Liver (tissue), 9 donors: ENCODE data around the gene TMEM231. TPM values are rescaled to one million over a fixed set of nuclear protein-coding genes. Genes with fewer than 3 reads are reported as not detected.

Experiments
- DNase-seq: peaks from one replicate; pipeline ENCODE4 v3.0.0-alpha.2; 2017; ENCODE audit warnings: low spot score
- H3K27ac ChIP-seq, 2 donors: one replicate each; pipeline ENCODE4 v1.7.0; 2013; ENCODE audit warnings: inconsistent platforms in 2 of 2, low read length in 2 of 2, control low read depth in 1 of 2, low read depth in 1 of 2, mild to moderate bottlenecking in 1 of 2
- H3K27me3 ChIP-seq, 4 donors: one replicate each; pipeline versions ENCODE4 v1.6.1 to v1.7.0; 2013; ENCODE audit warnings: low read length in 3 of 4, inconsistent platforms in 1 of 4, mild to moderate bottlenecking in 1 of 4, moderate library complexity in 1 of 4; ENCODE audit not compliant: control insufficient read depth in 4 of 4, insufficient read depth in 4 of 4
- H3K36me3 ChIP-seq, 4 donors: one replicate each; pipeline versions ENCODE4 v1.6.1 to v1.7.0; 2013; ENCODE audit warnings: low read length in 3 of 4, mild to moderate bottlenecking in 3 of 4, low read depth in 1 of 4, moderate library complexity in 1 of 4; ENCODE audit not compliant: control insufficient read depth in 4 of 4, insufficient read depth in 3 of 4
- H3K4me1 ChIP-seq, 4 donors: one replicate each; pipeline versions ENCODE4 v1.6.1 to v1.7.0; 2013; ENCODE audit warnings: low read length in 3 of 4, mild to moderate bottlenecking in 3 of 4, moderate library complexity in 1 of 4; ENCODE audit not compliant: control insufficient read depth in 4 of 4, insufficient read depth in 4 of 4
- H3K4me3 ChIP-seq, 3 donors: one replicate each; pipeline versions ENCODE4 v1.6.1 to v1.7.0; 2013; ENCODE audit warnings: low read length in 3 of 3, control low read depth in 1 of 3, low read depth in 1 of 3, mild to moderate bottlenecking in 1 of 3
- H3K9ac ChIP-seq, 2 donors: one replicate each; pipeline ENCODE4 v1.7.0; 2013; ENCODE audit warnings: low read length in 2 of 2, mild to moderate bottlenecking in 2 of 2, moderate library complexity in 2 of 2, control low read depth in 1 of 2, low read depth in 1 of 2
- H3K9me3 ChIP-seq, 4 donors: one replicate each; pipeline versions ENCODE4 v1.6.1 to v1.7.0; 2013; ENCODE audit warnings: low read length in 3 of 4; ENCODE audit not compliant: control insufficient read depth in 4 of 4
- EGR1 ChIP-seq, 2 donors: IDR thresholded peaks; 2 replicates each; pipeline ENCODE4 v1.6.1; 2016 to 2018; ENCODE audit warnings: antibody characterized with exemption in 2 of 2, low read depth in 2 of 2
- FOXA1 ChIP-seq: IDR thresholded peaks from 2 replicates; pipeline ENCODE4 v1.6.1; 2016; ENCODE audit warnings: antibody characterized with exemption
- FOXA2 ChIP-seq: IDR thresholded peaks from 2 replicates; pipeline ENCODE4 v1.6.1; 2016; ENCODE audit warnings: antibody characterized with exemption
- GABPA ChIP-seq, 2 donors: IDR thresholded peaks in 1 of 2; conservative IDR thresholded peaks in 1 of 2; 2 replicates each; pipeline ENCODE4 v1.6.1; 2016; ENCODE audit warnings: antibody characterized with exemption in 2 of 2, mild to moderate bottlenecking in 1 of 2, moderate library complexity in 1 of 2
- HNF4A ChIP-seq, 2 donors: conservative IDR thresholded peaks; 2 replicates each; pipeline ENCODE4 v1.6.1; 2016; ENCODE audit warnings: antibody characterized with exemption in 2 of 2, mild to moderate bottlenecking in 2 of 2
- HNF4G ChIP-seq: IDR thresholded peaks from 2 replicates; pipeline ENCODE4 v1.6.1; 2016; ENCODE audit warnings: antibody characterized with exemption
- JUND ChIP-seq, 2 donors: IDR thresholded peaks; 2 replicates each; pipeline ENCODE4 v1.6.1; 2016; ENCODE audit warnings: antibody characterized with exemption in 2 of 2
- MAX ChIP-seq: IDR thresholded peaks from 2 replicates; pipeline ENCODE4 v1.6.1; 2016; ENCODE audit warnings: antibody characterized with exemption
- RXRA ChIP-seq, 2 donors: IDR thresholded peaks; 2 replicates each; pipeline ENCODE4 v1.6.1; 2017 to 2018; ENCODE audit warnings: antibody characterized with exemption in 2 of 2, mild to moderate bottlenecking in 1 of 2
- TAF1 ChIP-seq: conservative IDR thresholded peaks from 2 replicates; pipeline ENCODE4 v1.6.1; 2016; ENCODE audit warnings: antibody characterized with exemption, mild to moderate bottlenecking
- YY1 ChIP-seq: IDR thresholded peaks from 2 replicates; pipeline ENCODE4 v1.6.1; 2016; ENCODE audit warnings: antibody characterized with exemption, mild to moderate bottlenecking
- WGBS: extraction: QIAGEN DNeasy Blood & Tissue Kit; methylation state at CpG from one replicate; pipeline ENCODE4 v1.1.7; 2013; 5-methylcytosine and 5-hydroxymethylcytosine counted together
- polyA plus RNA-seq, 2 donors: library from polyadenylated mRNA; stranded (reverse) in 1 of 2; unstranded in 1 of 2; fragments of 200-250 nt in 1 of 2; fragments of >200 nt in 1 of 2; fragmentation: Nextera tagmentation in 1 of 2; extraction: Ambion mirVana in 1 of 2; gene quantifications; one replicate each; pipeline versions ENCODE4 v1.2.1 to v1.2.3, GENCODE V29; 2013 to 2015
- total RNA-seq, 2 donors: library from RNA; depleted of rRNA; stranded (reverse); fragments of >200 nt; gene quantifications; one replicate each; pipeline ENCODE4 v1.2.3, GENCODE V29; 2014
- TF ChIP-seq, protein P1 (sequence below): IDR thresholded peaks from 2 replicates; pipeline ENCODE4 v1.6.1; 2016; ENCODE audit warnings: antibody characterized with exemption, mild to moderate bottlenecking
- TF ChIP-seq, protein P2 (sequence below): fragments of 150-350 bp; IDR thresholded peaks from 2 replicates; pipeline ENCODE4 v1.5.1; 2017; ENCODE audit warnings: improper control_type of control experiment, low read depth, low read length; ENCODE audit not compliant: missing input control
- TF ChIP-seq, protein P3 (sequence below): IDR thresholded peaks from 2 replicates; pipeline ENCODE4 v1.6.1; 2016; ENCODE audit warnings: antibody characterized with exemption
- TF ChIP-seq, protein P4 (sequence below): IDR thresholded peaks from 2 replicates; pipeline ENCODE4 v1.6.1; 2016; ENCODE audit warnings: antibody characterized with exemption
- donor health status: healthy.
- donor health status: healthy.
- donor health status: healthy.
- donor health status: healthy.
- donor health status: healthy.

Gene TMEM231
- total and polyA plus RNA-seq, 4 donors, result 0.60 to 2.1 (median 2.0) TPM

DNA sequence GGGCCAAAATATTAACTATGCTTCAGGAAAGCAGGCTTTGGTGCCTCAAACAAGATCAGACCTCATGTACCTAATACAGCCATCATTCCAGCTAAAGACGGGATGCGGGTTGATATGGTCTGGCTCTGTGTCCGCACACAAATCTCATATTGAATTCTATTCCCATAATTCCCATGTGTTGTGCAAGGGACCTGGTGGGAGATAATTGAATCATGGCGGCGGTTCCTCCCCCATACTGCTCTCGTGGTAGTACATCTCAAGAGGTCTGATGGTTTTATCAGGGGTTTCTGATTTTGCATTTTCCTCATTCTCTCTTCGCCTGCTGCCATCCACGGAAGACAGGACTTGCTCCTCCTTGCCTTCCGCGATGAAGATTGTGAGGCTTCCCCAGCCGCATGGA is 41.8 kb downstream of the TMEM231 start:
- WGBS, result 96% methylated on average over 11 of the region's 11 CpGs
- H3K27me3 ChIP-seq, result no peaks in the 10 kb centered on the region
- no peak for DNase-seq
- no peaks in the 10 kb centered on the region for H3K36me3 ChIP-seq
- no peak overlapping the region for H3K4me3 ChIP-seq
- no peak overlapping the region for H3K27ac ChIP-seq
- H3K4me1 ChIP-seq, result peaks cover 0 to 8% (median 1%) of the 10 kb centered on the region in 4 donors
- H3K9ac ChIP-seq, result no peak overlapping the region
- H3K9me3 ChIP-seq, result no peaks in the 10 kb centered on the region
- TF ChIP-seq, protein P1, sequence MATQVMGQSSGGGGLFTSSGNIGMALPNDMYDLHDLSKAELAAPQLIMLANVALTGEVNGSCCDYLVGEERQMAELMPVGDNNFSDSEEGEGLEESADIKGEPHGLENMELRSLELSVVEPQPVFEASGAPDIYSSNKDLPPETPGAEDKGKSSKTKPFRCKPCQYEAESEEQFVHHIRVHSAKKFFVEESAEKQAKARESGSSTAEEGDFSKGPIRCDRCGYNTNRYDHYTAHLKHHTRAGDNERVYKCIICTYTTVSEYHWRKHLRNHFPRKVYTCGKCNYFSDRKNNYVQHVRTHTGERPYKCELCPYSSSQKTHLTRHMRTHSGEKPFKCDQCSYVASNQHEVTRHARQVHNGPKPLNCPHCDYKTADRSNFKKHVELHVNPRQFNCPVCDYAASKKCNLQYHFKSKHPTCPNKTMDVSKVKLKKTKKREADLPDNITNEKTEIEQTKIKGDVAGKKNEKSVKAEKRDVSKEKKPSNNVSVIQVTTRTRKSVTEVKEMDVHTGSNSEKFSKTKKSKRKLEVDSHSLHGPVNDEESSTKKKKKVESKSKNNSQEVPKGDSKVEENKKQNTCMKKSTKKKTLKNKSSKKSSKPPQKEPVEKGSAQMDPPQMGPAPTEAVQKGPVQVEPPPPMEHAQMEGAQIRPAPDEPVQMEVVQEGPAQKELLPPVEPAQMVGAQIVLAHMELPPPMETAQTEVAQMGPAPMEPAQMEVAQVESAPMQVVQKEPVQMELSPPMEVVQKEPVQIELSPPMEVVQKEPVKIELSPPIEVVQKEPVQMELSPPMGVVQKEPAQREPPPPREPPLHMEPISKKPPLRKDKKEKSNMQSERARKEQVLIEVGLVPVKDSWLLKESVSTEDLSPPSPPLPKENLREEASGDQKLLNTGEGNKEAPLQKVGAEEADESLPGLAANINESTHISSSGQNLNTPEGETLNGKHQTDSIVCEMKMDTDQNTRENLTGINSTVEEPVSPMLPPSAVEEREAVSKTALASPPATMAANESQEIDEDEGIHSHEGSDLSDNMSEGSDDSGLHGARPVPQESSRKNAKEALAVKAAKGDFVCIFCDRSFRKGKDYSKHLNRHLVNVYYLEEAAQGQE, result no peak
- no peak for TF ChIP-seq EGR1 (IDR thresholded peaks at IDR 0.05; ENCODE audit: low read depth in 2 of 2)
- TF ChIP-seq GABPA (IDR thresholded peaks at IDR 0.05 in 1 of 2, conservative IDR thresholded peaks at IDR 0.05 in 1 of 2), result no peak
- no peak for TF ChIP-seq HNF4G
- TF ChIP-seq RXRA (IDR thresholded peaks at IDR 0.05), result no peak
- TF ChIP-seq MAX, result no peak
- TF ChIP-seq TAF1, result no peak
- TF ChIP-seq, protein P2, sequence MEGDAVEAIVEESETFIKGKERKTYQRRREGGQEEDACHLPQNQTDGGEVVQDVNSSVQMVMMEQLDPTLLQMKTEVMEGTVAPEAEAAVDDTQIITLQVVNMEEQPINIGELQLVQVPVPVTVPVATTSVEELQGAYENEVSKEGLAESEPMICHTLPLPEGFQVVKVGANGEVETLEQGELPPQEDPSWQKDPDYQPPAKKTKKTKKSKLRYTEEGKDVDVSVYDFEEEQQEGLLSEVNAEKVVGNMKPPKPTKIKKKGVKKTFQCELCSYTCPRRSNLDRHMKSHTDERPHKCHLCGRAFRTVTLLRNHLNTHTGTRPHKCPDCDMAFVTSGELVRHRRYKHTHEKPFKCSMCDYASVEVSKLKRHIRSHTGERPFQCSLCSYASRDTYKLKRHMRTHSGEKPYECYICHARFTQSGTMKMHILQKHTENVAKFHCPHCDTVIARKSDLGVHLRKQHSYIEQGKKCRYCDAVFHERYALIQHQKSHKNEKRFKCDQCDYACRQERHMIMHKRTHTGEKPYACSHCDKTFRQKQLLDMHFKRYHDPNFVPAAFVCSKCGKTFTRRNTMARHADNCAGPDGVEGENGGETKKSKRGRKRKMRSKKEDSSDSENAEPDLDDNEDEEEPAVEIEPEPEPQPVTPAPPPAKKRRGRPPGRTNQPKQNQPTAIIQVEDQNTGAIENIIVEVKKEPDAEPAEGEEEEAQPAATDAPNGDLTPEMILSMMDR, result no peak

DNA sequence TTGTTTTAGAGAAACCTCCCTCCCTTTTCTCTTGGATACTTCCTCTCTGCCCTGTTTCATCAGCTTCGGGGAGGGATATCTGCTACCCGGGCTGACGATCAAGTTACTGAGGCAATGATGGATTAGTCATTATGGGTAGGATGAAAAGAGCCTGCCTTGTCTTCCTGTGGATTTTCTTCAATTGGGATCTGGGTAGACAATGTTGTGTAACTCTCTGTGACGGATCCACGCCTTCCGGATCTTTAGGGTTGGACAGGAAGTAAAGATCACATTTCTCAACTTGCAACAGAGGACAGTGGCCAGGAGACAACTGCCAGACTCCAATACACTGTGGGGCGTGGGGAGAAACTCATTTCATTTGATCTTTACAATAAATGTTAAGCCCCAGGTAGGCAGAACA is 49.5 kb downstream of the TMEM231 start:
- 34% methylated on average over 7 of the region's 7 CpGs for WGBS
- Histone ChIP-seq H3K9me3 (no peaks in the 10 kb centered on the region), H3K4me3 (no peak overlapping the region), H3K36me3 (no peaks in the 10 kb centered on the region), H3K27me3 (no peaks in the 10 kb centered on the region), H3K4me1 (peaks cover 0 to 1% (median 0%) of the 10 kb centered on the region in 4 donors), H3K27ac (no peak overlapping the region), H3K9ac (no peak overlapping the region)
- TF ChIP-seq HNF4A (conservative IDR thresholded peaks at IDR 0.05) (peak in 1 of 2 donors; percentile 16), FOXA1 (no peak), GABPA (IDR thresholded peaks at IDR 0.05 in 1 of 2, conservative IDR thresholded peaks at IDR 0.05 in 1 of 2) (peak; percentile 34 to 81), MAX (no peak), JUND (IDR thresholded peaks at IDR 0.05) (no peak), TAF1 (no peak), HNF4G (no peak), YY1 (no peak), RXRA (IDR thresholded peaks at IDR 0.05) (no peak), FOXA2 (no peak)
- TF ChIP-seq, protein P1, result no peak
- TF ChIP-seq, protein P2, result no peak
- TF ChIP-seq, protein P3, sequence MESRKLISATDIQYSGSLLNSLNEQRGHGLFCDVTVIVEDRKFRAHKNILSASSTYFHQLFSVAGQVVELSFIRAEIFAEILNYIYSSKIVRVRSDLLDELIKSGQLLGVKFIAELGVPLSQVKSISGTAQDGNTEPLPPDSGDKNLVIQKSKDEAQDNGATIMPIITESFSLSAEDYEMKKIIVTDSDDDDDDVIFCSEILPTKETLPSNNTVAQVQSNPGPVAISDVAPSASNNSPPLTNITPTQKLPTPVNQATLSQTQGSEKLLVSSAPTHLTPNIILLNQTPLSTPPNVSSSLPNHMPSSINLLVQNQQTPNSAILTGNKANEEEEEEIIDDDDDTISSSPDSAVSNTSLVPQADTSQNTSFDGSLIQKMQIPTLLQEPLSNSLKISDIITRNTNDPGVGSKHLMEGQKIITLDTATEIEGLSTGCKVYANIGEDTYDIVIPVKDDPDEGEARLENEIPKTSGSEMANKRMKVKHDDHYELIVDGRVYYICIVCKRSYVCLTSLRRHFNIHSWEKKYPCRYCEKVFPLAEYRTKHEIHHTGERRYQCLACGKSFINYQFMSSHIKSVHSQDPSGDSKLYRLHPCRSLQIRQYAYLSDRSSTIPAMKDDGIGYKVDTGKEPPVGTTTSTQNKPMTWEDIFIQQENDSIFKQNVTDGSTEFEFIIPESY, result no peak
- TF ChIP-seq, protein P4, sequence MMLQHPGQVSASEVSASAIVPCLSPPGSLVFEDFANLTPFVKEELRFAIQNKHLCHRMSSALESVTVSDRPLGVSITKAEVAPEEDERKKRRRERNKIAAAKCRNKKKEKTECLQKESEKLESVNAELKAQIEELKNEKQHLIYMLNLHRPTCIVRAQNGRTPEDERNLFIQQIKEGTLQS, result no peak
- DNase-seq, result no peak
